KBM-7 (cell line): ENCODE results near the gene C17orf107.
"Not testable (repeated sequence)": the region's sequence is repeated elsewhere in the genome, so short reads cannot be mapped to it uniquely, and the experiment has no call there.

Experiments
- DNase-seq: peaks from one replicate; pipeline ENCODE4 v3.0.0-alpha.2; 2015
- in situ Hi-C: fragments of 300-500 bp; cut with MboI; formaldehyde crosslinking; loops from 2 replicates; pipeline ENCODE4 v1.14.3; 2020; ENCODE audit warnings: low sequenced_read_pairs, low pct_unique_long_range_greater_than_20kb, mixed read lengths

Gene C17orf107

DNA sequence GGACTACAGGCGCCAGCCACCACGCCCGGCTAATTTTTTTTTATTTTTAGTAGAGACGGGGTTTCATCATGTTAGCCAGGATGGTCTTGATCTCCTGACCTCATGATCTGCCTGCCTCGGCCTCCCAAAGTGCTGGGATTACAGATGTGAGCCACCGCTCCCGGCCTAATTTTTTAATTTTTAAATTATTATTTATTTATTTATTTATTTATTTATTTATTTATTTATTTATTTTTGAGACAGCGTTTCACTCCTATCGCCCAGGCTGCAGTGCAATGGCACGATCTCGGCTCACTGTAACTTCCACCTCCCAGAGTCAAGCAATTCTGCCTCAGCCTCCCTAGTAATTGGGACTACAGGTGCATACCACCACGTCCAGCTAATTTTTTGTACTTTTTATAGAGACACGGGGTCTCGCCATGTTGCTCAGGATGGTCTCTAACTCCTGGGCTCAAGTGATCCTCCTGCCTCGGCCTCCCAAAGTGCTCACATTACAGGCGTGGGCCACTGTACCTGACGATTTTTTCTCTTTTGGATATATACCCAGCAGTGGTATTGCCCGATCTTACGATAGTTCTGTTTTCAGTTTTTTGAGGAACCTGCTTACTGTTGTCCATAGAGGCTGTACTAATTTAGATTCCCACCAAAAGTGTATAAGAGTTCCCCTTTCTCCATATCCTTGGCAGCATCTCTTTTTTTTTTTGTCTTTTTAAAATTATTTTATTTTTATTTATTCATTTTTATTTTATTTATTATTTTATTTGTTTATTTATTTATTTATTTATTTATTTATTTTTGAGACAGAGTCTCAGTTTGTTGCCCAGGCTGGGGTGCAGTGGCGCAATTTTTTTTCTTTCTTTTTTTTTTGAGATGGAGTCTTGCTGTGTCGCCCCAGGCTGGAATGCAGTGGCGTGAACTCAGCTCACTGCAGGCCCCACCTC, 30.0 kb upstream of the C17orf107 start:
- in situ Hi-C loops, DNase-seq: not testable (repeated sequence)

DNA sequence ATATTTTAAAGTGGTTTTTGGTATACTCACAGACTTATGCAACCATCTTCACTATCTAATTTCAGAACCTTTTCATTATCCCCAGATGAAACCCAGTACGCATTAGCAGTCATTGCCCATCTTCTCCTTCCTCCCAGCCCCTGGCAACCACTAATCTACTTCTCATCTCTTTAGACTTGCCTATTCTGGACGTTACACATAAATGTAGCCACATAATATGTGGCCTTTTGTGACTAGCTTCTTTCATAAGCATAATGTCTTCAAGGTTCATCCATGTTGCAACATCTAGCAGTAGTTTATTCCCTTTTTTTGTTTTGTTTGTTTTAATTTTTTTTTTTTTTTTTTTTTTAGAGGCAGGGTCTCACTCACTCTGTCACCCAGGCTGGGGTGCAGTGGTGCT, 28.5 kb upstream of the C17orf107 start:
- DNase-seq = no peak
- in situ Hi-C loops = no loop called here

DNA sequence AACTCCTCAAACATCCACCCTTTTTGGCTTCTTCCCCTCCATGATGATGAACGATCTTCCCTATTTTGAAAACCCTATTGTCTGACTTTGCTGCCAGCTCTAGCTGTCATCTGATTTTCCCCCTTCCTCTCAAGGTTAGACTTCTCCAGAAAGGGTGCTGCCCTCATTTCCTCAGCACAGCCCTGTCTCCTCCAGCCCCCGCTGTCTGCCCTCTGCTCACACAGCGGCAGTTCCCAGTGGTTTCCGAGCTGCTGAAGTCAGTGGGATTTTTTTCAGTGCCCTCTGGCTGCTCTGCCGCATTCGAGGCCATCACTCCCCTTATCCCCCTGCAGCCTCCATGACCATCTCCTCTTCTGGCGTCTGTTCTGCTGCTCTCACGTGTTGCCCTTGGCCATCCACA, 26.6 kb upstream of the C17orf107 start:
- no peak for DNase-seq
- in situ Hi-C loops = no loop called here

DNA sequence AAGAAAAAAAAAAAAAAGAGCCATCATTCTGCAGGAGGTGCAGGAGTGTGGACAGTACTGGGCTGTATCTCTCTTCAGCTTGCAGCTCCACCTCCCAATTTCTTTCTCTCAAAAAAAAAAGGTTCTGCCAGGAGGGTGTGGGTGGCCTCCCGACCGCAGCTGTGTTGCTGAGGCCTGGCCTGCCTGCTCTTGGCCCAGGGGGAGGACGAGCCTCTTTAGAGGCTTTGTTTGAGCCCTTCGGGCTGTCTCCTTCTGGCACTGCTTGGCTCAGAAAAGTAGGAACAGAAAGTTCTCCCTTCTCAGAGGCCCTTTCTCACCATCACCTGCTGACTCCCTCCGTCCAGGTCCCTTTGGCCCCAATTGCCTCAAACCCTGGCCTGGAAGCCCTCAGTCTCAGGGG, 22.2 kb upstream of the C17orf107 start:
- in situ Hi-C loops = loop anchor here (25.0 kb wide), 1 partner anchor 290 kb away; the partner anchor contains the start of gene SMTNL2
- DNase-seq = no peak

DNA sequence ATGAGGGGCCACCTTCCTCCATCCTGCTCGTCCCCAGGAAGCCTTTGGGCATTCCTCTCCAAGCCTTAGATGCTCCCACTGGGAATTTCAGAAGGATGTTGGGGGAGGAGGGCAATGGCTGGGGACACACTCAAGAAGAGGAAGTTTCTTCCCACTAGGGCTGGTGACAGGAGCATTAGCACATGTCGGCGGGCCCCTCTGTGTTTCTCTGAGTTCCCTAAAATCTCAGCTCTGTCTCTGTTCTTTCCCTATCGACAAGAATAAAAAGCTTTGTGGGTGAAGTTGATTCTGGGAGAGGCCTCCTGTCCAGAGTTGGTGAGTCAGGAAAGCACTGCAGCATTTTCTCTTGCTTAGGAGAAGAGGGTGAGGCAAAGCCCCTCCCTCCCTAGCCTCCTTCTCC, 19.7 kb upstream of the C17orf107 start:
- in situ Hi-C loops = loop anchor here (25.0 kb wide), 1 partner anchor 292 kb away; the partner anchor contains the start of gene SMTNL2
- no peak for DNase-seq

DNA sequence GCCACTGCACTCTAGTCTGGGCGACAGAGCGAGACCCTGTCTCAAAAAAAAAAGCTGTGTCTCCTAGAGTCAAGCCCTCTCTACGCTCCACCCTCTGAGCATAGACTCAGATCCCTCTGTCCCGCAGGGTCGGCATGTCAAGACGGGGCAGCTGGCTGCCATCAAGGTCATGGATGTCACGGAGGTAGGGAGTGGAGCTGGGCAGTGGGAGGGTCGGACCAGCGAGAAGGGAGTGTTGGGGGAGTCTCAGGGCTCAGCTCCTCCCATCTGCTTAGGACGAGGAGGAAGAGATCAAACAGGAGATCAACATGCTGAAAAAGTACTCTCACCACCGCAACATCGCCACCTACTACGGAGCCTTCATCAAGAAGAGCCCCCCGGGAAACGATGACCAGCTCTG, 18.5 kb upstream of the C17orf107 start:
- in situ Hi-C loops = loop anchor here (25.0 kb wide), 1 partner anchor 294 kb away; the partner anchor contains the start of gene SMTNL2

DNA sequence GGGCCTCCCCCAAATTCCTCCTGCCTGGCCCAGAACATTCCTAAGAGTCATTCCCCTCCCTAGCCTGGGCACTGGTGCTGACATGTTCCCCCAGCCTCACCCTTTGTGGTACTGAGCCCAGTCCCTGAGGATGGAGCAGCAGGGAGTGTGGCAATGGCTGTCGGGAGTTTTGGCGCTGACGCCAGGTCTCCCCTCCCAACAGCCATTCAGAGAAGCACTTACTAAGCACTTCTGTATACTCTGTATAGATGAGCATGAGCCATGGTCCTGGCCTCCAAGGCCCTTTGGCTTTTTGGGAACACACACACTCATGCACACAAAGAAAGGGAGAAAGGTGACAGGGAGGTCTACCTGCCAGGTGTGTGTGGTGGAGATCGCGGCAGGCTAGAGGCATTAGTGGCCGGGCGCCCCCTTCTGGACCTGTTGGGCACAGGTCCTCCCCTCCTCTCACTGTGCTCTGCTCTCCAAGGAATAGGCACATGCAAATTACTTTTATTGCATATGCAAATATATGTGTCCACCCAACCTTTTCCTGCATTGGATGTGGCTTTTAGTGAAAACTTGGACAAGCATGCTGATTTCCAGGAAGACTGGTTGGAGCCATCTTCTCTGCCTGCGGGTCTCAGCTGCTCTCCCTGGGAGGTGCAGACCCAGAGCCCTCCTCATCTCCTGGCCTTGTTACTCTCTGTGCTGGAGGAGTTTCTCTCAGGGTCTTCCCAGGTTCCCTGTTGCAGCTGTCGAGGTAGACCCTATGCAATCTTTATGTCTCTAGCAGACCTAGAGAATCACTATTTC, 17.4 kb upstream of the C17orf107 start:
- in situ Hi-C loops = loop anchor here (25.0 kb wide), 1 partner anchor 295 kb away; the partner anchor contains the start of gene SMTNL2
- DNase-seq = peak; percentile 63

More for the DNA sequence above, 18.5 kb upstream of the C17orf107 start:
- no peak for DNase-seq

DNA sequence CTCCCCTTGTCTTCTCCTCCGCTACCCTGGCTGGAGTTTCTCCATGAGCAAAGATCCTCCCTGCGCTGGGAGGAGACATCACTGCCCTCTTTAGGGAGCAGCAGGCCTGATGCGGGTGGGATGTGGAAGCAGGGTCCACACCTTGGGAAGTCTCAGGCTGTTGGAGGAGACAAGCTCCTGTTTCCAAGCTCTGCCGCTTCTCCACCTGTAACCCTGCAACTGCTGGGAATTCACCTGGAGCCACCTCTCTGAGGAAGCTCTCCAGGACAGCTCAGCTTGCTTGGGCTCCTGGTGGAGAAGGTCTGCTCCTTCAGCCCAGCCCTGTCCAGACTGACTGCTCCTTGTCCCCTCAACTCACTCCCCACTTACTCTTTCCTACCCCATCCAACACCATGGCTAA, 14.8 kb upstream of the C17orf107 start:
- DNase-seq = no peak
- in situ Hi-C loops = loop anchor here (25.0 kb wide), 1 partner anchor 297 kb away; the partner anchor contains the start of gene SMTNL2

DNA sequence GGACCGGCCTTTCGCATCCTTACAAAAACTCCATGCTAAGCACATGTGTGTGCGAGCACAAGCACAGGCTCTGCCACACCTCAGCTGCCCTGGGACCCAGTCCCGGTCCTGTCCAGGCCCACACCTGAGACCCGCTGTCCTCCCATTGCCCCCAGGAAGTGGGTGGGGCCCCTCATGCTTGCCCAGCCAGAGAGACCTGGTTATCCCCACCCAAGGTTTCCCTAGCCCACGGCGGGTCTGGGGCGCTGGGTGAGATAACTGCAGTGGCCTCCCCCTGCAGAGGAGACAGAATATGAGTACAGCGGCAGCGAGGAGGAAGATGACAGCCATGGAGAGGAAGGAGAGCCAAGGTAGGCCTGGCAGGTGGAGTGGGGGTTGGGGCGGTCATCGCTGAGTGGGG, 12.5 kb upstream of the C17orf107 start:
- DNase-seq = no peak
- in situ Hi-C loops = loop anchor here (25.0 kb wide), 1 partner anchor 300 kb away; the partner anchor contains the start of gene SMTNL2

DNA sequence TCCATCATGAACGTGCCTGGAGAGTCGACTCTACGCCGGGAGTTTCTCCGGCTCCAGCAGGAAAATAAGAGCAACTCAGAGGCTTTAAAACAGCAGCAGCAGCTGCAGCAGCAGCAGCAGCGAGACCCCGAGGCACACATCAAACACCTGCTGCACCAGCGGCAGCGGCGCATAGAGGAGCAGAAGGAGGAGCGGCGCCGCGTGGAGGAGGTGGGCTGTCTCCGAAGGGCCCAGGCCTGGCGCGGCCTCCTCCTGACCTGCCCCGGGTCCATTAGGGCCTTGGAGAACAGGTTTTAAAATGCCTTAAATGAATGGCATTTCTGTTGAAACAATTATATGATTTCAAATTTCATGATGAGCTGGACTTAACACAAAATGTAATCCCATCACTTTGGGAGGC, 11.8 kb upstream of the C17orf107 start:
- in situ Hi-C loops = loop anchor here (25.0 kb wide), 1 partner anchor 300 kb away; the partner anchor contains the start of gene SMTNL2
- DNase-seq = no peak

DNA sequence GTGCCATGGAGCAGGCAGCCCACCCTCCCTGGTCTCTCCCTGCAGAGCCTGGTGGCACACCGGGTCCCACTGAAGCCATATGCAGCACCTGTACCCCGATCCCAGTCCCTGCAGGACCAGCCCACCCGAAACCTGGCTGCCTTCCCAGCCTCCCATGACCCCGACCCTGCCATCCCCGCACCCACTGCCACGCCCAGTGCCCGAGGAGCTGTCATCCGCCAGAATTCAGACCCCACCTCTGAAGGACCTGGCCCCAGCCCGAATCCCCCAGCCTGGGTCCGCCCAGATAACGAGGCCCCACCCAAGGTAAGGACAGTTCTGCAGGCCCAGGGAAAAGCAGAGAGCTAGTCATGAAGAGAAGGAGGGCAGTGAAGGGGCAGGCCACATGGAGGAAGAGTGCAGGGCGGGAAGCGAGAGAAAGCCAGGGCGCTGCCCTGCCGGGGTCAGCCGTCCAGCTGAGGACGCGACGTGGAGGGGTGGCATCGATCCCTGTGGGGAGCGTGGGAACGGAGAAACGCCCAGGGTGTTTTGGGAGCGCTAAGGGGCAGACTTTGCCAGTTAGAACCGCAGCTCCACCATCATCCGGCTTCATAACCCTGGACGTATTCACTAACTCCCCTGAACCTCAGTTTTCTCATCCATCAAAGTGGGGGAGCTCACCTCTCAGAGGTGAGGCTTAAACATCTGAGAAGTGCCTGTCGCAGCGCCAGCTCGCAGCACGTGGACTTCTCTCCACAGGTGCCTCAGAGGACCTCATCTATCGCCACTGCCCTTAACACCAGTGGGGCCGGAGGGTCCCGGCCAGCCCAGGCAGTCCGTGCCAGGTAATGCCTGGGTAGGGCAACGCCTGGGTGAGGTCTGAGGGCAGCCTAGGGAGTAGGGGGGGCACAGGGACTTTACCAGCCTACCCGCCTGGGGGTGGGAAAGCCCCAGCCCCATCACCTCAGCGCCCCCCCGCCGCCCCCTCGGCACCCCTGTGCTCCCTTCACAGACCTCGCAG, 7.6 kb upstream of the C17orf107 start:
- no peak for DNase-seq
- in situ Hi-C loops = loop anchor here (25.0 kb wide), 1 partner anchor 304 kb away; the partner anchor contains the start of gene SMTNL2

DNA sequence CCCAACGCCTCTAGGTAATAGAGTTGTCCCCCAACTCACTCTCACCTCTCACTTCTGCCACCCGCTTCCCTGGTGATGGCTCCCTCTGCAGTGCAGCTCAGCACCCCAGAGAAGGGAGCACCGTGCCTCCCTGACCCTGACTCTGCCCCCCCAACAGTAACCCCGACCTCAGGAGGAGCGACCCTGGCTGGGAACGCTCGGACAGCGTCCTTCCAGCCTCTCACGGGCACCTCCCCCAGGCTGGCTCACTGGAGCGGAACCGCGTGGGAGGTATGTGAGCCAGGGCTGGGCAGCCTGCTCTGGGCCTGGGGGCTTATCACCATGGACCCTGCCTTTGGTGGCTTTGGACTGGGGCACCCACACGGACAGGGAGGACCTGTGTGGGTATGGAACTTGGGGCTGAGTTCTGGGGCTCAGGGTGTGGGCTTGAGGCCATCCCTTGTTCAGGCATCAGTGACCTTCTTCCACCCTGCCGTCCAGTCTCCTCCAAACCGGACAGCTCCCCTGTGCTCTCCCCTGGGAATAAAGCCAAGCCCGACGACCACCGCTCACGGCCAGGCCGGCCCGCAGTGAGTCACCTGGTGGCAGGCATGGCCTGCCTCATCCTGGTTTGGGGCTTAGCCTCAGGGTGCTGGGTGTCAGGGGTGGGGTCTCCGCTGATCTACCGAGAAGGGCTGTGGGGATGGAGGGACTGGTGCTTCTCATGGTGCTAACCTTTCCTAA, 6.7 kb upstream of the C17orf107 start:
- DNase-seq = no peak
- in situ Hi-C loops = loop anchor here (25.0 kb wide), 1 partner anchor 305 kb away; the partner anchor contains the start of gene SMTNL2

DNA sequence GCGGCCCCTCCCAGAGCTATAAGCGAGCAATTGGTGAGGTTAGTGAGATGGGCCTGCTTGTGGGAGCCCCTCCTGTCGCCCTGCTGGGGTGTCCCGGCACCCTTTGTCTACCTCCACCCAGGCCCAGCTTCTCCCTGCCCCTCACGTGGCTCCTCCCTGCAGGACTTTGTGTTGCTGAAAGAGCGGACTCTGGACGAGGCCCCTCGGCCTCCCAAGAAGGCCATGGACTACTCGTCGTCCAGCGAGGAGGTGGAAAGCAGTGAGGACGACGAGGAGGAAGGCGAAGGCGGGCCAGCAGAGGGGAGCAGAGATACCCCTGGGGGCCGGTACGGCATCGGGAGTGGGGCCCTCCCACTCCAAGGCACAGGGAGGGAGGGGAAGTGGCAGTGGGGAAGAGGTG, 6.1 kb upstream of the C17orf107 start:
- in situ Hi-C loops = loop anchor here (25.0 kb wide), 1 partner anchor 306 kb away; the partner anchor contains the start of gene SMTNL2
- no peak for DNase-seq

DNA sequence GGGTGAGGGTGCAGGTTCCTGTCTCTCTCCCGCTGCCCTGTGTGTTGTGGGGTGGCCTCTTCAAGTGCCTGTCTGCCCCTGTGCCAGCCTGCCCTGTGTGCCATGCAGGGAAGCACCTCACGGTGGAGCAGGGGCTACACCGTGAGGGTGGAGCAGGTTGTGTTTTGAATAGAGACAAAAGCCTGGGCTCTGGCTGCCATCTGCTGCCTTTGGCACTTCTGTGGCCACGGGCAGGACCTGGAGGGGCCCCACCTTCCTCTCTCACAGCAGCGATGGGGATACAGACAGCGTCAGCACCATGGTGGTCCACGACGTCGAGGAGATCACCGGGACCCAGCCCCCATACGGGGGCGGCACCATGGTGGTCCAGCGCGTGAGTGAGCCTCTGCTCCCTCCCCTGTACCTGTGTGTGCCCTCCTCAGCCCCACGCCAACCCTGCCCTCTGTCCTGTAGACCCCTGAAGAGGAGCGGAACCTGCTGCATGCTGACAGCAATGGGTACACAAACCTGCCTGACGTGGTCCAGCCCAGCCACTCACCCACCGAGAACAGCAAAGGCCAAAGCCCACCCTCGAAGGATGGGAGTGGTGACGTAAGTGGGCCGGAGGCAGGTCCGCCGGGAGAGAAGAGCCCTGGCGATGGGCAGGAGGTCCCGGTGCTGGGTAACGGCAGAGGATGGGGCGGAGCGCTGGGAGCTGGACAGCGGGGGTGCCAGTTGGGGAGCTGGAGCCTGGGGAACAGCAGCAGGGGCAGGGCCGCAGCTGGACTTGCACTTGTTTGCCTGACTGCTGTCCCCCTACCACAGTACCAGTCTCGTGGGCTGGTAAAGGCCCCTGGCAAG, 5.4 kb upstream of the C17orf107 start:
- in situ Hi-C loops = loop anchor here (25.0 kb wide), 1 partner anchor 307 kb away; the partner anchor contains the start of gene SMTNL2
- no peak for DNase-seq

DNA sequence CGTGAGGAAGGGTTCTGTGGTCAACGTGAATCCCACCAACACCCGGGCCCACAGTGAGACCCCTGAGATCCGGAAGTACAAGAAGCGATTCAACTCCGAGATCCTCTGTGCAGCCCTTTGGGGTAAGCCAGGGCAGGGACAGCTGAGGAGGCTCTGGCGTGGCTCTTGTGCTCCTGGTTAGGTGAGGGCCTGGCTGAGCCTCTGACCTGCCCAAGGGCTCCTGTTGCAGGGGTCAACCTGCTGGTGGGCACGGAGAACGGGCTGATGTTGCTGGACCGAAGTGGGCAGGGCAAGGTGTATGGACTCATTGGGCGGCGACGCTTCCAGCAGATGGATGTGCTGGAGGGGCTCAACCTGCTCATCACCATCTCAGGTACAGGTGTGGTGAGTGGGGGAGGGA, 4.2 kb upstream of the C17orf107 start:
- in situ Hi-C loops = loop anchor here (25.0 kb wide), 1 partner anchor 308 kb away; the partner anchor contains the start of gene SMTNL2
- DNase-seq = no peak

DNA sequence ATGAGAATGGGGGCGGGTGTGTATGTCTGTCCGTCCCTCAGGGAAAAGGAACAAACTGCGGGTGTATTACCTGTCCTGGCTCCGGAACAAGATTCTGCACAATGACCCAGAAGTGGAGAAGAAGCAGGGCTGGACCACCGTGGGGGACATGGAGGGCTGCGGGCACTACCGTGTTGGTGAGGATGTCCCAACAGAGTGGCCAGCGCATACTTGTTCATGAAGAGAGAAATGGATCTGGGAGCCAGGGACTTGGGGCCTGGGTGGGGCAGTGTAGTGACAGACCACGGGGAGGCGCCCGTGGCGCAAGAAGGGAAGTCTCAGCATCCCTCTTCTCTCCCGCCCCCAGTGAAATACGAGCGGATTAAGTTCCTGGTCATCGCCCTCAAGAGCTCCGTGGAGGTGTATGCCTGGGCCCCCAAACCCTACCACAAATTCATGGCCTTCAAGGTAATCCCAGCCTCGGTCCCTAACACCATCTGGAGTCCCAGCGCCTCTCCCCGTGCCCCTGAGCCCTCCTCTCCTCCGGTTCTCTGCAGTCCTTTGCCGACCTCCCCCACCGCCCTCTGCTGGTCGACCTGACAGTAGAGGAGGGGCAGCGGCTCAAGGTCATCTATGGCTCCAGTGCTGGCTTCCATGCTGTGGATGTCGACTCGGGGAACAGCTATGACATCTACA, 3.5 kb upstream of the C17orf107 start:
- in situ Hi-C loops = loop anchor here (25.0 kb wide), 1 partner anchor 308 kb away; the partner anchor contains the start of gene SMTNL2
- DNase-seq = no peak
